Effector memory CD8-positive, alpha-beta T cell (primary cell): ENCODE measurements around the gene BBS9.

Experiments
- ATAC-seq: fragments of 150-1000 bp; cut with Tn5 transposase; replicated peaks from 2 replicates; pipeline ENCODE4 v1.10.0; 2021; ENCODE audit warnings: mild to moderate bottlenecking, moderate library complexity
- DNase-seq, 3 experiments: peaks; one replicate each; pipeline ENCODE4 v3.0.0; 2021
- H3K27ac Mint-ChIP-seq, 2 donors: one replicate each; pipeline ENCODE4 v1.8.0; 2022; ENCODE audit warnings: mild to moderate bottlenecking in 2 of 2, mixed read lengths in 2 of 2, moderate library complexity in 2 of 2
- H3K27me3 Mint-ChIP-seq, 2 donors: one replicate each; pipeline ENCODE4 v1.8.0; 2022; ENCODE audit warnings: mixed read lengths in 2 of 2
- H3K36me3 Mint-ChIP-seq: one replicate; pipeline ENCODE4 v1.8.0; 2022; ENCODE audit warnings: mild to moderate bottlenecking, moderate library complexity, mixed read lengths; ENCODE audit not compliant: insufficient read depth
- H3K4me1 Mint-ChIP-seq, 2 donors: one replicate each; pipeline ENCODE4 v1.8.0; 2022; ENCODE audit warnings: low read depth in 2 of 2, mixed read lengths in 2 of 2
- H3K4me3 Mint-ChIP-seq, 2 donors: one replicate each; pipeline ENCODE4 v1.8.0; 2022; ENCODE audit warnings: mild to moderate bottlenecking in 2 of 2, mixed read lengths in 2 of 2, moderate library complexity in 2 of 2
- H3K9me3 Mint-ChIP-seq, 2 donors: one replicate each; pipeline ENCODE4 v1.8.0; 2022; ENCODE audit warnings: mixed read lengths in 2 of 2

The BBS9 gene

GRCh38 chr7:33601884-33602283 is 472.5 kb downstream of the BBS9 start:
- DNase-seq (no peak), ATAC-seq (no peak)
- Mint-ChIP-seq H3K27me3 (no peaks in the 10 kb centered on the region), H3K36me3 (peaks cover 4% of the 10 kb centered on the region), H3K4me1 (peaks cover 0 to 5% of the 10 kb centered on the region in 2 donors), H3K9me3 (no peaks in the 10 kb centered on the region), H3K27ac (no peak overlapping the region), H3K4me3 (no peak overlapping the region)

- no peak for ATAC-seq
- Mint-ChIP-seq H3K4me1 (peaks cover 0 to 5% of the 10 kb centered on the region in 2 donors), H3K27me3 (no peaks in the 10 kb centered on the region), H3K36me3 (peaks cover 4% of the 10 kb centered on the region), H3K4me3 (no peak overlapping the region), H3K9me3 (no peaks in the 10 kb centered on the region), H3K27ac (peak overlapping the region in 1 of 2 donors; percentile 67)
- no peak for DNase-seq
These were observed 474.7 kb downstream of the BBS9 start for GRCh38 chr7:33604056-33604455.

GRCh38 chr7:33610918-33611317 is 481.6 kb downstream of the BBS9 start:
- Mint-ChIP-seq H3K9me3 (peaks cover 0 to 7% of the 10 kb centered on the region in 2 donors), H3K4me3 (no peak overlapping the region), H3K27me3 (no peaks in the 10 kb centered on the region), H3K36me3 (peaks cover 2% of the 10 kb centered on the region), H3K4me1 (no peaks in the 10 kb centered on the region), H3K27ac (no peak overlapping the region)
- ATAC-seq, result no peak
- no peak for DNase-seq

GRCh38 chr7:33612442-33612841 is 483.1 kb downstream of the BBS9 start:
- Mint-ChIP-seq H3K4me3 (no peak overlapping the region), H3K27me3 (no peaks in the 10 kb centered on the region), H3K4me1 (no peaks in the 10 kb centered on the region), H3K27ac (no peak overlapping the region), H3K9me3 (peaks cover under 1 to 7% of the 10 kb centered on the region in 2 donors), H3K36me3 (peaks cover 2% of the 10 kb centered on the region)
- DNase-seq, result no peak
- no peak for ATAC-seq

GRCh38 chr7:33614357-33615117 is 485.2 kb downstream of the BBS9 start:
- Mint-ChIP-seq H3K4me3 (no peak overlapping the region), H3K27me3 (no peaks in the 10 kb centered on the region)

GRCh38 chr7:33616752-33617151 is 487.4 kb downstream of the BBS9 start:
- Mint-ChIP-seq H3K4me1 (no peaks in the 10 kb centered on the region), H3K9me3 (peaks cover 4 to 31% of the 10 kb centered on the region in 2 donors), H3K27ac (no peak overlapping the region), H3K36me3 (peaks cover 2% of the 10 kb centered on the region), H3K27me3 (no peaks in the 10 kb centered on the region), H3K4me3 (no peak overlapping the region)
- no peak for DNase-seq
- ATAC-seq, result no peak

More at GRCh38 chr7:33614357-33615117, 485.2 kb downstream of the BBS9 start:
- Mint-ChIP-seq H3K27ac (no peak overlapping the region), H3K4me1 (no peaks in the 10 kb centered on the region), H3K9me3 (peaks cover 2 to 17% of the 10 kb centered on the region in 2 donors), H3K36me3 (peaks cover 2% of the 10 kb centered on the region)
- ATAC-seq (no peak), DNase-seq (no peak)

- Mint-ChIP-seq H3K36me3 (no peaks in the 10 kb centered on the region), H3K9me3 (peaks cover 4 to 25% of the 10 kb centered on the region in 2 donors), H3K4me3 (no peak overlapping the region), H3K4me1 (peaks cover 0 to 3% of the 10 kb centered on the region in 2 donors), H3K27ac (no peak overlapping the region), H3K27me3 (no peaks in the 10 kb centered on the region)
- DNase-seq (no peak), ATAC-seq (no peak)
These were observed 489.9 kb downstream of the BBS9 start for GRCh38 chr7:33619264-33619663.

- ATAC-seq (no peak), DNase-seq (no peak)
- peaks cover 0 to 3% of the 10 kb centered on the region in 2 donors for H3K4me1 Mint-ChIP-seq
- no peak overlapping the region for H3K27ac Mint-ChIP-seq
- H3K36me3 Mint-ChIP-seq, result no peaks in the 10 kb centered on the region
- no peak overlapping the region for H3K4me3 Mint-ChIP-seq
- H3K27me3 Mint-ChIP-seq, result no peaks in the 10 kb centered on the region
- peaks cover 4 to 25% of the 10 kb centered on the region in 2 donors for H3K9me3 Mint-ChIP-seq
These were observed 493.9 kb downstream of the BBS9 start for GRCh38 chr7:33623267-33623666.

- H3K27ac Mint-ChIP-seq, result no peak overlapping the region
- no peak overlapping the region for H3K4me3 Mint-ChIP-seq
- no peaks in the 10 kb centered on the region for H3K27me3 Mint-ChIP-seq
- peaks cover 0 to 3% of the 10 kb centered on the region in 2 donors for H3K4me1 Mint-ChIP-seq
- no peaks in the 10 kb centered on the region for H3K36me3 Mint-ChIP-seq
- ATAC-seq (no peak), DNase-seq (no peak)
- peaks cover 4 to 17% of the 10 kb centered on the region in 2 donors for H3K9me3 Mint-ChIP-seq
These were observed 494.9 kb downstream of the BBS9 start for GRCh38 chr7:33624215-33624614.

GRCh38 chr7:33626869-33627268 is 497.5 kb downstream of the BBS9 start:
- Mint-ChIP-seq H3K27ac (no peak overlapping the region), H3K36me3 (no peaks in the 10 kb centered on the region), H3K9me3 (peaks cover 0 to 2% of the 10 kb centered on the region in 2 donors), H3K27me3 (no peaks in the 10 kb centered on the region), H3K4me3 (no peak overlapping the region), H3K4me1 (peaks cover 0 to 3% of the 10 kb centered on the region in 2 donors)
- ATAC-seq, result no peak
- DNase-seq, result no peak

- Mint-ChIP-seq H3K36me3 (no peaks in the 10 kb centered on the region), H3K4me1 (peaks cover 0 to 3% of the 10 kb centered on the region in 2 donors), H3K27me3 (no peaks in the 10 kb centered on the region), H3K27ac (no peak overlapping the region), H3K9me3 (peaks cover 0 to 2% of the 10 kb centered on the region in 2 donors), H3K4me3 (no peak overlapping the region)
- ATAC-seq (no peak), DNase-seq (no peak)
These were observed 498.4 kb downstream of the BBS9 start for GRCh38 chr7:33627741-33628140.

GRCh38 chr7:33628894-33629293 is 499.5 kb downstream of the BBS9 start:
- Mint-ChIP-seq H3K27ac (no peak overlapping the region), H3K27me3 (no peaks in the 10 kb centered on the region), H3K9me3 (peaks cover 0 to 2% of the 10 kb centered on the region in 2 donors), H3K36me3 (no peaks in the 10 kb centered on the region), H3K4me3 (no peak overlapping the region), H3K4me1 (no peaks in the 10 kb centered on the region)
- no peak for ATAC-seq
- no peak for DNase-seq

- ATAC-seq, result no peak
- Mint-ChIP-seq H3K27me3 (no peaks in the 10 kb centered on the region), H3K36me3 (no peaks in the 10 kb centered on the region), H3K9me3 (peaks cover 0 to 2% of the 10 kb centered on the region in 2 donors), H3K4me1 (peaks cover 0 to 3% of the 10 kb centered on the region in 2 donors), H3K27ac (peak overlapping the region in 1 of 2 donors; percentile 41), H3K4me3 (no peak overlapping the region)
- no peak for DNase-seq
These were observed 501.0 kb downstream of the BBS9 start for GRCh38 chr7:33630359-33630758.

- ATAC-seq (no peak), DNase-seq (no peak)
- Mint-ChIP-seq H3K27me3 (no peaks in the 10 kb centered on the region), H3K9me3 (no peaks in the 10 kb centered on the region), H3K27ac (no peak overlapping the region), H3K4me3 (no peak overlapping the region), H3K4me1 (peaks cover 0 to 3% of the 10 kb centered on the region in 2 donors), H3K36me3 (no peaks in the 10 kb centered on the region)
These were observed 503.0 kb downstream of the BBS9 start for GRCh38 chr7:33632322-33632721.
